Kidney glomerular epithelial cell (primary cell): ENCODE data around the gene FER.
"Not testable (repeated sequence)": the region's sequence is repeated elsewhere in the genome, so short reads cannot be mapped to it uniquely, and the experiment has no call there.

Experiments used
- DNase-seq: peaks from one replicate; lab custom pipeline; 2025; lab: John Stamatoyannopoulos, UW

The FER gene

GRCh38 chr5:109038209-109038840, 290.6 kb downstream of the FER start:
- DNase-seq: no peak

DNA sequence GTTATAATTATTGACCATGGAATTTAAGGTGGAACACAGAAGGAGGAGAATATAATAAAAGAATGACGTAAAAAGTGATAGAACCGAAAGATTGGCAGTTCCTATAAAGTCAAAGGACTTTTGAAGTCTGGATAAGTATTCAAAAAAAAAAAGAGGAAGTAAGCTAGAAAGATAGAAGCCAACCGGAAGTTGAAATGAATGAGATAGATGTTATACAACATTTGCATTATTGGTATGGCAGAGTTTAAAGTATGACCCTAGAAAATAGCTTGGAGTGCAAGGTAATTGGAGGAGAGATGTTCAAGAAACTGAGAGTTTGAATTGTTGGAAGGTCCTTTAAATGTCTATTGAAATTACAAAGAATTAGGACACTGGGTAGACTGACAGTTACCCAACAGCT, 293.6 kb downstream of the FER start:
- DNase-seq: no peak

- no peak for DNase-seq
Measured at GRCh38 chr5:109045710-109046109, 298.0 kb downstream of the FER start.

DNA sequence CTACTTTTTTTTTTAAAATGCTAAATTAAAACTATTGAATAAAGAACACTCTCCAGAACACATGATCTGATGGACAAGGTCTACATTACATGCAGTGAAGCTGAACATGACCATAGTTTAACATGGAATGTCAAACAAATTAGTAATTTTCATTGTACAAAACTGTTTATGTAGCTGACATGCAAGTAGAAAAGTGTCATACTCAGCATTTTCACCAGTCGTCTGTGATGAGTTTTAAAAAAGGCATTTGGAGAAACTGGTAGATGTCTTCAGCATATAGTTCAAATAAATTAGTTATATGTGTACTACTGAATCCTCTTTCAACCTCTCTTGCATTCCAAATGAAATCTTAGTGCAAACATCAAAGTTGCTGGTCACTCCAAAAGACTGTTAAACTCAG, 301.9 kb downstream of the FER start:
- no peak for DNase-seq

- not testable (repeated sequence) for DNase-seq
Measured at GRCh38 chr5:109050321-109050720, 302.6 kb downstream of the FER start.

GRCh38 chr5:109052216-109052615, 304.5 kb downstream of the FER start:
- DNase-seq: not testable (repeated sequence)

DNA sequence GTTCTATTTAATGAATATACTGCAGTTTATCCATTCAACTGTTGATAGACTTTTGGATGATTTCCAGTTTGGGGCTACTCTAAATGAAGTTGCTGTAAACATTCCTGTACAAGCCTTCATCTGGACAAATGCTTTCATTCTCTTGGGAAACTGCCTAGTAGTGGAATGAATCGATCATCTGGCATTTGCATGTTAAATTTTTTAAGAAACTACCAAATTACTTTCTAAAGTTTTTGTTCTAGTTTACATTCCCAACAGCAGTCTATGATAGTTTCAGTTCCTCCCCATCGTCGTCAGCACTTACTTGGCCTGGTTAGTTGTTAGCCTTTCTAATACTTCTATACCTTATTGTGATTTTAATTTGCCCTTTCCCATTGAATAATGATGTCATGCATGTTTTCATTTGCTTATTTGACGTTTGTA, 306.3 kb downstream of the FER start:
- no peak for DNase-seq

- no peak for DNase-seq
Measured at GRCh38 chr5:109060378-109061025, 312.8 kb downstream of the FER start.

- no peak for DNase-seq
Measured at GRCh38 chr5:109062664-109063063, 315.0 kb downstream of the FER start.

- DNase-seq: no peak
Measured at GRCh38 chr5:109063223-109063622, 315.5 kb downstream of the FER start.

DNA sequence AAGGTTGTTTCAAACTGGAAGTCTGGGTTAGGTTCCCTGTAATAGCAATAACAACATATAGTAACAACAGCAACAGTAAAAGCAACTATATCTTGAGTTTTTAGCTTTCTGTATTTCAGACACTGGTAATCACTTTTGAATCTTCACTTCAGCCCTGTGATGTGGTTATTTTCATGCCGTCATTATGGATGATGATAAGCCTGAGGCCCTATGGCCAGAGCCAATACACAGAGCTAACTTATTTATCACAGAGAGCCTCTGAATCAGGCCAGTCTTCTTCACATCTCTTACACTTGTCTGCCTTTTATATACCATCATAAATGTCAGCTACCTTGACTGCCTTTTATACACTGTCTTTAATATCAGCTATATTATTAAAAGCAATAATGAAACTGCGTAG, 329.0 kb downstream of the FER start:
- no peak for DNase-seq

GRCh38 chr5:109078448-109078847, 330.8 kb downstream of the FER start:
- no peak for DNase-seq

DNA sequence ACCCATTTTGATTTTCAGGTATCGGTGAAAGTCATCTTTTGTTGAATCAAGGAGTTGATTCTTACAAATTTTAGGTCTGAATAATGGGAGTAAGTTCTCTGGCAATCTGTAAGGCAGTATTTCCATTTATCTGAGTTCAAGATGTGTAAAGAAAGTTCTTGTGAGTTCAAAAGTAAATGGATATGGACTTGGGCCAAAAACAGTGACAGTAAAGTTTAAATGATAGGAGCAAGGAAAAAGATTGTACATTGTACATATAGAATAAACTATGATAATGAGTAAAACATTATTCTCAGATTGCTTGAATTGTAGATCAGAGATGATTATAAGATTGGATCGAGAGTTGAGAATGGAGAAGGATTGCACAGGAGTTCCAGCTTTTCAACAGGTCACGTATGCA, 332.8 kb downstream of the FER start:
- no peak for DNase-seq

GRCh38 chr5:109080896-109081295, 333.2 kb downstream of the FER start:
- DNase-seq: no peak

- DNase-seq: no peak
Measured at GRCh38 chr5:109083937-109084336, 336.2 kb downstream of the FER start.

GRCh38 chr5:109089191-109089590, 341.5 kb downstream of the FER start:
- no peak for DNase-seq

- DNase-seq: no peak
Measured at GRCh38 chr5:109099081-109099480, 351.4 kb downstream of the FER start.

GRCh38 chr5:109100971-109101370, 353.3 kb downstream of the FER start:
- DNase-seq: no peak

DNA sequence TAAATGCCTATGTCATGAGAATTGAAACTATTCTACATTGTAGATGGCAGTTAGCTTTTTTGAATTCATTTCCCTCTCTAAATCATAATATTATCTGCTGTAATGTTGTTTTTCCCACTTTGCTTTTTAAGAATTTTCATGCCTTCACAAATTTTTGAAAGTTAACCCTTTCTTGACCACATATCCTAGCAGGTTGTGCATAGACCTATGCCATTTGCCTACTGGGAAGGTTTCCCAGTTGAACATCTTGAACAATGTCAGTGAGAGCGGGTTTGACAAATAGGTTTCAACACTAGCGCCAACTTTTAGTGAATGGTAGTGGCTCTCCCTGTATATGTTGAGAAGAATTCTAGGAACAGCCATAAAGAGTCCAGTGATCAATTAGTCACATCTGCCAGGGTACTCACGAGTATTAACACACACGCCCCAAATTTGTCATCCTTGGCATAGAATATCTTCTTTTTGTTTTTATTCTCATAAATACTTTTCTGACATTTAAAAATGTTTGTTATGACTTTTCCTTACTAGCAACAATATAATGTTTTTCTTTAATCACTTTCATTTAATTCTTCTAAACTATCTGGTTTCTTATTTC, 354.5 kb downstream of the FER start:
- DNase-seq: no peak

DNA sequence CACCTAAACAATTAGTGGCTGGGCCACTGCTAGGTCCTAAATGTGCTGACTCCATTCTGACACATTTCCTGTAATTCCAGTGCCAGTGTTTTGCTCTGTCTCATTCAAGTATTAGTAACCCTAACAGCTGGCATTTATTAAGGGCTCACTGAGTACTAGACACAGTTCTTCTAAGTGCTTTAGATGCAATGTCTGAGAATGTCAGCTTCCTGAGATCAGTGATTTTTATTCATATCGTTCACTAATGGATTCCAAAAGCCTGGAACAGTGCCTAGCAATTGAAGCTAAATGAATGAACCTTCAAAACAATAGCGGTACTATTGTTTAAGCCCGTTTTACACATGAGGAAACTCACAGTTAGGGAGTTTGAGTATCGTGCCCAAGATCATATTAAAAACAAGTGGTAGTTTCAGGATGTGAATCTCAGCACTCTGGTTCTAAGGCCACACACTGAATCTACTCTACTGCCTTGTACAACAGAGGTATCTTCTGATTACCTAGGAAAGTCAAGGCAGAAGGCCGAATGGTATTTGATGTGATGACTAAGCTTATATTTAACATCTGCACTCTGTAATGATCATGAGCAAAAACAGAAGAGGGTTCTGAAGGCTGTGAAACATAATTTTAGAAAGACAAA, 358.1 kb downstream of the FER start:
- peak; percentile 21 for DNase-seq

DNA sequence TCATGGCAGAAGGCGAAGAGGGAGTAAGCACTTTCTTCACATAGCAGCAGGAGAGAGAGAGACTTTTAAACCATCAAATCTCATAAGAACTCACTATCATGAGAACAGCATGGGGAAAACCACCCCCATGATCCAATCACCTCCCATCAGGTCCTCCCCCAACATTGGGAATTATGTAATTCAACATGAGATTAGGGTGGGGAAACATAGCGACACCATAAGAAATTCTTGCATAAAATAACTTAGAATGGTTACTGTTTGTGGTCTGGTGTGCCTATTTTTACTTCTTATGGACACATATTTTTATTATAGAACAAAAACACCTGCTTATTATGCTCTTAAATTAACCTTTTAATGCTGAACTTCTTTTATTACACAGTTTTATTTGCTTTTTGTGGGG, 364.0 kb downstream of the FER start:
- no peak for DNase-seq

GRCh38 chr5:109113608-109114007, 365.9 kb downstream of the FER start:
- no peak for DNase-seq

DNA sequence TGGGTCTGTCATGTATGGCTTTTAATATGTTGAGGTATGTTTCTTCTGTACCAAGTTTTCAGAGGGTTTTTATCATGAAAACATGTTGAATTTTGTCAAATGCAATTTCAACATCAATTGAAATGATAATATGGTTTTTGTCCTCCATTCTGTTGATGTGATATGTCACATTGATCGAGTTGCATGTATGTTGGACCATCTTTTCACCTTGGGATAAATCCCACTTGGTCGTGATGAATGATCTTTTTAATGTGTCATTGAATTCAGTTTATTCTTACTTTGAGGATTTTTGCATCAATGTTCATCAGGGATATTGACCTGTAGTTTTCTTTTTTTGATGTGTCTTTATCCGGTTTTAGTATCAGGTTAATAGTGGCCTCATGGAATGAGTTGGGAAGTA, 373.5 kb downstream of the FER start:
- no peak for DNase-seq
